COLO668 (cell line): ENCODE data around the gene DOCK2.

Experiments used
- DNase-seq: peaks from one replicate; lab custom pipeline; 2025; ENCODE audit not compliant: unreplicated experiment; lab: John Stamatoyannopoulos, UW

DOCK2 gene

DNA sequence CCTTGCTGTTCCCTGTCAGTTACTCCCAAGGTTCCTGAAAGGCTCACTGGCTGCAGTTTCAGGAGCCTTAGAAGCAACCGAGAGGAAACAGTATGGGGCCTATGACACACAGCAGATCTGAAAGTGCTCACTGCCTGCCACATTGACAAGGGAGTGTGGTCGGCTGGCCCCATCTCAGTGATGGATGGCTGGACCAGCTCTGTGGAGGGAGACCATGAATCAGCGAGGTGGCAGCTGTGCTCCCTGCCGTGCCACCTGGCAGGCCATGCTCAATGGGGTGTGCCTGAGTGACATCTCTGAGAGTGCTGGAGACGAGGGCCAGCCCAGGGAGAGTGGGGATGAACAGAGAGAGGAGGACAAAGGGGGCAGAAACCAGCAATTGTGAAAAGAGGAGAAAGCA lies 49.1 kb downstream of the DOCK2 start:
- no peak for DNase-seq

DNA sequence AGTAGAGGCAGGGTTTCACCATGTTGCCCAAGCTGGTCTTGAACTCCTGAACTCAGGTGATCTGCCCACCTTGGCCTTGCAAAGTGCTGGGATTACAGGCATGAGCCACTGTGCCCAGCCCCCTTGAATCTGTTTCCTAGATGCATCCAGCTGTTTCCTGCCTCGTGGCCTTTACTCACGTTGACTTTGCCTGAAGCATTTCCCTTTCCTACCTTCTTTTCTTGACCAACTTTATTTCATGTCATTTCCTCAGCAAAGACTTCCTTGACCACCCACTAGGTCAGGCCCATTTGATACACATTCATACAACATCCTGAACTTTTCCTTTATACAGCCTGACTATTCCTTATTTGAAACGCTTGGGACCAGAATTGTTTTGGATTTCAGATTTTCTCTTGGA lies 51.0 kb downstream of the DOCK2 start:
- DNase-seq: no peak

GRCh38 chr5:169691471-169691870 lies 54.4 kb downstream of the DOCK2 start:
- no peak for DNase-seq

GRCh38 chr5:169694091-169694625 lies 57.1 kb downstream of the DOCK2 start:
- no peak for DNase-seq

DNA sequence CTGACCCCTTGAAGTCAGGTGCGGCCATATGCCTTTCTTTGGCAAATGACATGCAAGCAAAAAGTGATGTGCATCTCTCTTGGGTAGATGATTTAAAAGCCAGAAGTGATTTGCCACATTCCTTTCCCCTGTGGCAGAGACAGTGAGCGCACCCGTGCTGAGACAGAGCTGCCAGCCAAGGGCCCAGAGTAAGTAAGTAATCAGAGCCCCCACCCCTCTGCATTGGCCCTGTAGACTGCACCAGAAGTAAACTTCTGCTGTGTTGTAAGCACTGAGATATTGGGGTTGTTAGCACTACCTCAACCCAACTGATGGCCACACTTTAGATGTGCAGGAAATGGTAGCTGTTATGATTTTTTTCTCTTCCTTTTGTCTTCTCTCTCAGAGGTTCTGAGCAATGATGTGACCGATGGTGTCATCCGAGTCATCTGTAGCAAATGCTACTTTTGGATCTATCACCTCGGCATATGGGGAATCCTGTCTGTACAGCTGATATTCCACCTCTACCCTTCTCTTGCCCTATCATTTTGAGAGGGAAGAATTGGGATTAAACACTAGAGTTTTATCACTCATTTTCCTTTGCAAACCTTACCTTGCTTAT lies 58.0 kb downstream of the DOCK2 start:
- DNase-seq: no peak

- DNase-seq: no peak
Observed at GRCh38 chr5:169695919-169696490, 58.9 kb downstream of the DOCK2 start.

DNA sequence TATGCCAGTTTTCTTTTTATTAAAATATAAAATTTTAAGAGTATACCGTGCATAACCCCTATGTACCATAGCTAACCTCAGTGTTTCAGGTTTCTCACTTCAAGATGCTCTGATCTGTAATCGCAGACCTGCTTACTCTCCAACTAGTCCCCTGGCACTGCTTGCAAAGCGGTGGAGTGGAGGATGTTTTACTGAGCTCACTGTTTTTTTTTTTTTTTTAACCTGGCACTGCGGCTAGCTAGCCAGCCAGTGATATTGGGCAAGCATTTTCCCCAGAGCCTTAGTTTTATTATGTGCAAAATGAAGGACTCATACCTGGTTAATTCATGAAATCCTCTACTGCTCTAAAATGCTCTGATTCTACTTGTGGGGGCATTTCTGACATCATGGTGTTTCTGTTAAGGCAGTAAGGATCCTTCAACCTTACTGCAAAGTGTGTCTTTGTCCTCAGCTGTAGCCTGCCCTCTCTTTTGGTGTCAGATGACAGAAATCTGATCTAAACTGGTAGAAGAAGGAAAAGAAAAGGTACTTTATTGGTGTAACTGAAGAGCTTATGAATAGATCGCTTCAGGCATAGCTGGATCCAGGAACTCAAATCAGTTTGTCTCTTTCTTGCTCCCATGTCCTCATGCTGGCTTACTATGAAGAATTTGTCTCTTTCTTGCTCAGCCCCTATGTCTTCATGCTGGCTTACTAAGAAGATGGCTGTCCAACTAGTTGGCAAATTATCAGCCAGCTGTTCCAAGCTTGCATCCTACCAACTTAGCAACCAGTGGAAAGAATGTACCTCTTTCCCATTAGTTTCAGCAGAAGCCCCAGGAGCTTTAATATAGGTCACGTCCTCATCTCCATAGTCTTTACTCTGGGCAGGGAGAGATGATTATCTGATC lies 59.8 kb downstream of the DOCK2 start:
- no peak for DNase-seq

GRCh38 chr5:169697511-169697890 lies 60.4 kb downstream of the DOCK2 start:
- DNase-seq: no peak

GRCh38 chr5:169697976-169698375 lies 60.9 kb downstream of the DOCK2 start:
- no peak for DNase-seq

- no peak for DNase-seq
Observed at GRCh38 chr5:169700611-169701010, 63.5 kb downstream of the DOCK2 start.

DNA sequence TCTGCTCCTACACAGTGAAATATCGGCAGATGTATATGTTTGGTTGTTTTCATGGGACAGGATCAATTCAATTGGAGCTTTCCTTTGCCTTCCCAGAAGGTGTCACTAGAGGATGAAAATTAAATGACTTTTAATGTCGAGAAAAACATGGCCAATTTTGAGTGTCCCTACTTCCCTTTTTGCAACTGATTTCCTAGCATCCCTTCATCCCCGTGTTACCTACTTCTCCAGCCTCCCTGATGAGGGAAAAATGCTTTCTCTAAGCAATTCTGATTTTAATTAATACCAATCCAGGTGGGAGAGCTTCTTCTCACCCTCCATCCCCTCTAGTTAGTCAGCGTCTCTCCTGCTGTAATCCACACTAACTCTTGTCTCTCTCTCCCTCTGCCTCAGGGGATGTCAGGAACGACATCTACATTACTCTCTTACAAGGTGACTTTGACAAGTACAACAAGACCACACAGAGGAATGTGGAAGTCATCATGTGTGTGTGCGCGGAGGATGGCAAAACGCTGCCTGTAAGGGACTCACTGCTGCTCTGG lies 64.9 kb downstream of the DOCK2 start:
- no peak for DNase-seq

DNA sequence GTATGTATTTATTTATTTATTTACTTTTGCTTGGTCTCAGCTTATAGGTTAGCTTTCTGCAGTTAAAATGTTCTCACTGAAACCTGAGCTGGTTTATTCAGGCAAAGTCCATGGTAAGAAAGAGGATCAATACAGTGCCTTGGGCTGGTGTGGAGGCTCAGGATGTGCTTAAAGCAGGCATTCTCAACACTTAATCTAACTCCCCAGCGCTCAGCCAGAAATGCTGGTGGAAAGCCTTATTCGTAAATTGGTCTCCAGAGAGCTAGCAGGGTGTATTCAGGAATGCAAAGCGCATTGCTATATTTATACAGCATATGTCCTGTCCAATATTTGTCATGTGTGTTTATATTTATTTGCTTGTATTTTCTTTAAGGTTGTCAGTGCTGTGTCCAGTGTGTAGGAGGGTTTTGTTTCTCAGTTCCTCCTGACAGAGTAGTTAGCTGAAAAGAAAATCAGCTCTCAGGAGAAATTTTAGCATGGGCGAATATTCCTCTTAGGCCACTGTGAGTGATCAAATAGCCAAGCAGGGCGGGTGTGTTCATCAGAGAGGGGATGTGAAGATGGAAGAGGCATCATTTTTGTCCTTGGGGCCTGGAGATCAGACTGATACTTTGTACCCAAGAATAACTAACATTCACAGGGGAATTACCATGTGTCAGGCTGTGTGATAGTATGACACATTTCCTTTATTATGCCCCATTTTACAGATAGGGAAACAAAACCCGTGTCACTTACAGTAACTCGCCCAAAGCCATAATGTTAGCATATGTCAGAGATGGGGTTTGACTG lies 65.8 kb downstream of the DOCK2 start:
- no peak for DNase-seq

DNA sequence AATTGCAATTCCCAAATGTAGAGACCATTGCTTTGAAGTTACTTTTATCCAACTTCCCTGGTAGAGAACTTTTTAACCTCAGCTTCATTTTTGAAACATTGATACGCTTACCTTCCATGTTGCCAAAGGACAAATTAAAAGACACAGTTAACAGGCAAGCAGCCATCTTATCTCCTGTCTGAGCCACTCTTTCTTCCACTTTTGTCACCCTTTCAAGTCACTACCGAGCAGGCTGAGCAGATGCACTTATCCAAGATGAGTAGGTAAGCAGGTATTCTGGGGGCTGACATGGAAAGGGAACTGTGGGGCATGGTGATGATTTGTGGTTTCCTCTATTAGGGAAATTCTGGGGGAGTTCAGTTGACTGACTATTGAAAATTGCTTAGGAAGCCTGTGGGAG lies 66.7 kb downstream of the DOCK2 start:
- DNase-seq: no peak

- no peak for DNase-seq
Observed at GRCh38 chr5:169705322-169705721, 68.2 kb downstream of the DOCK2 start.

DNA sequence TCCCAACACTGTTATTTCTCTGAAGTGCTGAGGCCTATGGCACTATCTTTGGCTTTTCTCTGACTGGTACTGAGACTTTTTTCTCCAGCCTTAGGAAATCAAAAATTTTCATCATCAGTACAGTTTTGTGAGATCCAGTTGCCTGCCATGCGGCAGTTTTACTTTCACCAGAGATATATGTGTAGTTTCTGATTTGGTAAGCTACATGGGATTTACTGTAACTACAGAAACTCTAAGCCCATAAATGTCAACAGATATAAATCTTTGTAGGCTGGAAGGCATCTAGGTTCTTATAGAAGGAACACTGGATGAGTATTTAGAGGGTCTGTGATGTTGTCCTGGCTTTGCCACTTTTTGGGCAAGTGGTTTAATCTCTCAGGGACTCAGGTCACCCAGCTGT lies 69.0 kb downstream of the DOCK2 start:
- DNase-seq: no peak

GRCh38 chr5:169706758-169707450 lies 69.8 kb downstream of the DOCK2 start:
- no peak for DNase-seq

DNA sequence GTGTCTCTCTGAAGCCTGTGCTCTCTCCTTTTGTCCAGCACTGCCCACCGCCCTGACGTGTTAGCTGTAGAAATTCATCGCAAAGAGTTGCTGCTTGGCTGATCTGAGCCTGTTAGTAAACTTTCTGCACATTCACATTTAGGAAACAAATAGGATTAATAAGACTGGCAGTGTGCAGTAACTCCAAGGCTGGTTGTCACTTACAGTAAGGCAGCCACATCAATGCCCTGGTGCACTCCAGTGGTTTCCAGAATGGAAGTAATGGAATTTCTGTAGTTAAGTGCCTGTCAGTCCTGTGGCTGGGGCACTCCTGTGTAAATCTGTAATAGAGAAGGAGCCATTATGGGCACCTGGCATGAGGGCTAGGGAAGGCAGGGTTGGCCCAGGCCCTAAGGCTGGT lies 70.6 kb downstream of the DOCK2 start:
- DNase-seq: no peak

DNA sequence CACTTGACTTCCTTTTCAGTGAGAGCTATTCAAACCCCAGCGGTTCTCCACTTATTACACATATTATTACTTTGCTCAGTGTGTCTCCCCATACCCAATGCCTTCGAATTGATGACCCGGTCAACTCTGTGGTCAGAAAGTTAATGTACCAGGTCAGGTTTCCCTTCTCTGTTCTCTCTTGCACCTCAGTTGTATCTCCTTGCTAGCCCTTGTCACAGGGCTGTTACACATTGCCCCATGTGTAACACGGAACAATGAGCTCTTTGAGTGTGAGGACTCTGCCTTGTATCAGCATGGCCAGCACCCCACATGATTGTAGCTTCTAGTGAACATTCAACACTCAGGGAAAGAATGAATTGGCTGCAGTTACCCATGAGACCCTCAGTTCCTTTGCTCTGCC lies 73.6 kb downstream of the DOCK2 start:
- DNase-seq: no peak

- DNase-seq: no peak
Observed at GRCh38 chr5:169711551-169712225, 74.6 kb downstream of the DOCK2 start.

DNA sequence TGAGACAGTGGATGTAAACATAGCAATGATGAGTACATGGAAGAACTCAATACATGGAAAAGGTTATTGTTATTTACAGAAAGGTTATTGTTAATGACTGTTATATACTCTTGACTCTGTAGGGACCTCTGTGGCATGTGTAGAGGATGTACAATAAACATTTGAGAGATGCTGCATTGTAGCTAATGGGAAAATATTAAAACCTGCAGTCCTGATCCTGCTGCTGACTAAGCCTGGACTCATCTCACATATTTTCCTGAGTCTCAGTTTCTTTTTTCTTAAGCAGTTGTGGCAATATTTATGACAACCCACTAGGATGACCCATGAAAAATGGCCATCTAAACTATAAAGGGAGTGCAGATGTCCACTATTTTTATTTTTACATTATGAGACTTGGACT lies 75.4 kb downstream of the DOCK2 start:
- no peak for DNase-seq
